GM23338 (cell line): Measurements from ENCODE around the gene FAM8A1. TPM values are rescaled to one million over a fixed set of nuclear protein-coding genes. Genes with fewer than 3 reads are reported as not detected.

Source experiments
- ATAC-seq: fragments of 200-7000 bp; cut with Tn5 transposase; 3 replicates; pipeline ENCODE4 v1.9.1; 2020
- DNase-seq: peaks from one replicate; pipeline ENCODE4 v3.0.0-alpha.2; 2015; ENCODE audit warnings: low spot score
- H2AFZ ChIP-seq: fragments of 200-600 bp; sonication (generic); 2 replicates; pipeline ENCODE4 v1.8.0; 2016; ENCODE audit warnings: antibody characterized with exemption, mild to moderate bottlenecking, moderate library complexity
- H3F3A ChIP-seq: fragments of 200-600 bp; sonication (generic); replicated peaks from 2 replicates; pipeline ENCODE4 v1.8.0; 2017; ENCODE audit warnings: antibody characterized with exemption, mixed run types, low read depth
- H3K27ac ChIP-seq: fragments of 200-600 bp; sonication (generic); 2 replicates; pipeline ENCODE4 v1.6.1; 2016; ENCODE audit warnings: low read depth
- H3K27me3 ChIP-seq: fragments of 200-600 bp; sonication (generic); 2 replicates; pipeline ENCODE4 v1.8.0; 2016; ENCODE audit warnings: mild to moderate bottlenecking, mixed run types, moderate library complexity; ENCODE audit not compliant: insufficient read depth
- H3K36me3 ChIP-seq: fragments of 200-600 bp; sonication (generic); 2 replicates; pipeline ENCODE4 v1.8.0; 2016; ENCODE audit warnings: mild to moderate bottlenecking; ENCODE audit not compliant: insufficient read depth
- H3K4me1 ChIP-seq: fragments of 200-600 bp; sonication (generic); 2 replicates; pipeline ENCODE4 v1.8.0; 2016; ENCODE audit warnings: mild to moderate bottlenecking, moderate library complexity; ENCODE audit not compliant: insufficient read depth
- H3K4me2 ChIP-seq: fragments of 200-600 bp; sonication (generic); 2 replicates; pipeline ENCODE4 v1.7.1; 2017; ENCODE audit warnings: mixed run types
- H3K4me3 ChIP-seq: fragments of 200-600 bp; sonication (generic); 2 replicates; pipeline ENCODE4 v1.6.1; 2016; ENCODE audit warnings: mixed run types
- H3K79me2 ChIP-seq: fragments of 200-600 bp; sonication (generic); replicated peaks from 2 replicates; pipeline ENCODE4 v1.8.0; 2017; ENCODE audit warnings: mild to moderate bottlenecking; ENCODE audit not compliant: insufficient read depth
- H3K9me2 ChIP-seq: fragments of 200-600 bp; sonication (generic); 2 replicates; pipeline ENCODE4 v1.8.0; 2017; ENCODE audit not compliant: insufficient read depth
- H4K20me1 ChIP-seq: fragments of 200-600 bp; sonication (generic); replicated peaks from 2 replicates; pipeline ENCODE4 v1.8.0; 2017; ENCODE audit warnings: mild to moderate bottlenecking; ENCODE audit not compliant: insufficient read depth
- H3K27ac Mint-ChIP-seq: 2 replicates; pipeline ENCODE4 v1.8.0; 2020; ENCODE audit warnings: inconsistent platforms, mild to moderate bottlenecking, moderate library complexity, mixed read lengths
- H3K27me3 Mint-ChIP-seq: 3 replicates; pipeline ENCODE4 v1.8.0; 2022; ENCODE audit warnings: low read depth, mild to moderate bottlenecking, moderate library complexity, mixed read lengths, inconsistent platforms; ENCODE audit not compliant: insufficient read depth, poor library complexity
- H3K36me3 Mint-ChIP-seq: 3 replicates; pipeline ENCODE4 v1.8.0; 2021; ENCODE audit warnings: low read depth, mild to moderate bottlenecking, inconsistent platforms, moderate library complexity, mixed read lengths
- H3K4me1 Mint-ChIP-seq: 3 replicates; pipeline ENCODE4 v1.8.0; 2020; ENCODE audit warnings: mild to moderate bottlenecking, inconsistent platforms, mixed read lengths
- H3K4me3 Mint-ChIP-seq: 3 replicates; pipeline ENCODE4 v1.8.0; 2021; ENCODE audit warnings: moderate library complexity, mild to moderate bottlenecking, inconsistent platforms, mixed read lengths
- H3K9me3 Mint-ChIP-seq: 3 replicates; pipeline ENCODE4 v1.8.0; 2020; ENCODE audit warnings: moderate library complexity, mild to moderate bottlenecking, inconsistent platforms, mixed read lengths
- CREB1 ChIP-seq: fragments of 250-450 bp; sonication (Bioruptor Pico); IDR thresholded peaks from 2 replicates; pipeline ENCODE4 v1.5.0; 2020; ENCODE audit warnings: low read depth, mild to moderate bottlenecking, moderate library complexity
- CTCF ChIP-seq, 2 experiments: fragments of 200-600 bp in 1 of 2; sonication (generic) in 1 of 2; conservative IDR thresholded peaks; 2 replicates each; pipeline versions ENCODE4 v1.5.1 to v1.6.1; 2016 to 2017; ENCODE audit warnings: antibody characterized with exemption in 2 of 2, low read depth in 2 of 2, mild to moderate bottlenecking in 2 of 2, moderate library complexity in 1 of 2
- ETS1 ChIP-seq: IDR thresholded peaks from 2 replicates; pipeline ENCODE4 v1.6.1; 2016; ENCODE audit warnings: antibody characterized with exemption
- EZH2phosphoT487 ChIP-seq: fragments of 200-600 bp; sonication (generic); IDR thresholded peaks from one replicate; pipeline ENCODE4 v1.8.1; 2018; ENCODE audit warnings: antibody characterized with exemption; ENCODE audit not compliant: unreplicated experiment
- JUNB ChIP-seq: IDR thresholded peaks from one replicate; pipeline ENCODE4 v1.6.1; 2016; ENCODE audit warnings: antibody characterized with exemption; ENCODE audit not compliant: unreplicated experiment
- POLR2AphosphoS5 ChIP-seq: IDR thresholded peaks from 2 replicates; pipeline ENCODE4 v1.6.1; 2016; ENCODE audit warnings: antibody characterized with exemption, low read depth
- REST ChIP-seq: IDR thresholded peaks from one replicate; pipeline ENCODE4 v1.6.1; 2018; ENCODE audit warnings: antibody characterized with exemption; ENCODE audit not compliant: unreplicated experiment
- STAT1 ChIP-seq: IDR thresholded peaks from one replicate; pipeline ENCODE4 v1.6.1; 2016; ENCODE audit warnings: antibody characterized with exemption; ENCODE audit not compliant: unreplicated experiment
- ZNF114 ChIP-seq: fragments of 250-450 bp; sonication (Bioruptor Pico); IDR thresholded peaks from 2 replicates; pipeline ENCODE4 v1.5.0; 2020; ENCODE audit warnings: mild to moderate bottlenecking, moderate library complexity
- ZNF331 ChIP-seq: fragments of 250-450 bp; sonication (Bioruptor Pico); IDR thresholded peaks from 2 replicates; pipeline ENCODE4 v1.5.0; 2020; ENCODE audit warnings: low read depth, mild to moderate bottlenecking, moderate library complexity
- ZNF462 ChIP-seq: fragments of 250-450 bp; sonication (Bioruptor Pico); IDR thresholded peaks from 2 replicates; pipeline ENCODE4 v1.5.0; 2020; ENCODE audit warnings: mild to moderate bottlenecking, moderate library complexity
- polyA plus RNA-seq: library from polyadenylated mRNA; unstranded; fragments of >200 nt; fragmentation: Nextera tagmentation; extraction: Ambion mirVana; gene quantifications from 2 replicates; pipeline ENCODE4 v1.2.1, GENCODE V29; 2016
- total RNA-seq: library from RNA; depleted of rRNA; stranded (reverse); fragments of >200 nt; shearing (Covaris generic); gene quantifications from 2 replicates; pipeline ENCODE4 v1.2.3, GENCODE V29; 2014

FAM8A1 gene
- total and polyA plus RNA-seq, 2 experiments from 2014 or later, result 4.0 to 15.6 TPM

- no peak for TF ChIP-seq ZNF462 (CRISPR knock-in tag)
- TF ChIP-seq POLR2AphosphoS5, result no peak
- no peak for TF ChIP-seq JUNB
- no peak for TF ChIP-seq STAT1
- no peak for TF ChIP-seq ZNF331
- TF ChIP-seq EZH2phosphoT487, result no peak
- TF ChIP-seq ETS1, result no peak
- no peak for TF ChIP-seq ZNF114 (CRISPR knock-in tag)
Observed at GRCh38 chr6:17656092-17656491, 56.0 kb downstream of the FAM8A1 start (continued).

- DNase-seq (no peak), ATAC-seq (no peak)
- no peak overlapping the region; the same call in 1 of the 2 replicates for H3K27ac Mint-ChIP-seq
- peaks cover 2% of the 10 kb centered on the region for H3K27me3 Mint-ChIP-seq
- no peak for TF ChIP-seq CTCF (conservative IDR thresholded peaks at IDR 0.05; ENCODE audit: low read depth in 2 of 2)
- no peak for TF ChIP-seq ZNF331
- no peak for TF ChIP-seq EZH2phosphoT487
- TF ChIP-seq REST, result no peak
- TF ChIP-seq CREB1 (CRISPR knock-in tag), result no peak
- peaks cover 15% of the 10 kb centered on the region; the same call in 1 of the 2 replicates for H4K20me1 ChIP-seq
- H3K4me3 ChIP-seq, result no peak overlapping the region
- no peak overlapping the region for H3K4me3 Mint-ChIP-seq
- H3K27ac ChIP-seq, result 0 out of 2 replicates have a peak overlapping the region, but pooled peaks have one; percentile 9
- peaks cover 32% of the 10 kb centered on the region for H3K36me3 ChIP-seq
- H3K36me3 Mint-ChIP-seq, result peaks cover 72% of the 10 kb centered on the region
- H3K4me1 ChIP-seq, result no peaks in the 10 kb centered on the region
- H2AFZ ChIP-seq, result no peak overlapping the region
- H3K9me3 Mint-ChIP-seq, result no peaks in the 10 kb centered on the region
- peaks cover 63% of the 10 kb centered on the region for H3K79me2 ChIP-seq
- H3K4me1 Mint-ChIP-seq, result no peaks in the 10 kb centered on the region
- H3K9me2 ChIP-seq, result no peaks in the 10 kb centered on the region
- H3F3A ChIP-seq, result no peaks in the 10 kb centered on the region; the same call in 1 of the 2 replicates
- no peak overlapping the region for H3K4me2 ChIP-seq
- H3K27me3 ChIP-seq, result no peaks in the 10 kb centered on the region
Observed at GRCh38 chr6:17656644-17657043, 56.5 kb downstream of the FAM8A1 start.
